NCI-H1694 (cell line): Measurements from ENCODE around the gene CRIP1.
A peak's percentile ranks its signal among the peaks of the same experiment; 100 is the strongest.

ENCODE experiments used
- DNase-seq: peaks from one replicate; lab custom pipeline; 2025; lab: John Stamatoyannopoulos, UW

The CRIP1 gene

GRCh38 chr14:105505101-105505500 is 18.4 kb downstream of the CRIP1 start:
- no peak for DNase-seq

DNA sequence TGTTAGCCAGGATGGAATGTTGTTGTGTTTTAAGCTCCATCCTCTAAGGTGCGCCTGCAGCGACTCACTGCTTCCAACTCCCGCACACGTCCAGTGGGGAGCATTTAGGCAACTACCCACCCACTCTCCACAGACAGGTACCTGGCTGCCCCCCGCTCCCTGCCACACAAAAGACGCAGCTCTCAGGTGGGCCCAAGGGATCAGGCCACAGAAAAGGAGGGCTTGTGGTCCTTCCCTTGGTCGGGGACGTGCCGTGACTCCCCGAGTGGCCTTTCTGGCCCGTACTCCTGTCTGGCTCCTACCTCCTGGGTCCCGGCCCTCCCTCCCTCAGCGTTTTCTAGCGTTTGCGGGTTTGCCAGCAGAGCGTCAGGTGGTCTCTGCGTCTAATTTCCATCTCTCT is 20.6 kb downstream of the CRIP1 start:
- no peak for DNase-seq

- no peak for DNase-seq
These were observed 21.4 kb downstream of the CRIP1 start for GRCh38 chr14:105508069-105508468.

DNA sequence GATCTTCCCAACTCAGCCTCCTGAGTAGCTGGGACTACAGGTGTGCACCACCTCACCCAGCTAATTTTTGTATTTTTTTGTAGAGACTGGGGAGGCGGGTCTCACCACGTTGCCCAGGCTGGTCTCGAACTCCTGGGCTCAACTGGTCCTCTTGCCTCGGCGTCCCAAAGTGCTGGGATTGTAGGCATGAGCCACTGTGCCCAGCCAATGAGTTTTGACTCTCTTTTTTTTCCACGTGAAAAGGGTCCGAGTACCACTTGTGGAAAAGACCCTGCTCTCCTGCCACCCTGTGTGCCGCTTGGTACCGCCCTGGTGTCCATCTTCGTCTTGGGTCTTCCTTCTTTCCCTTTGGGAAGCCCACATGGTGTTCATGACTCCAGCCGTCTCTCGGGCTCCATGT is 21.9 kb downstream of the CRIP1 start:
- no peak for DNase-seq

- no peak for DNase-seq
These were observed 30.4 kb downstream of the CRIP1 start for GRCh38 chr14:105517096-105517495.

DNA sequence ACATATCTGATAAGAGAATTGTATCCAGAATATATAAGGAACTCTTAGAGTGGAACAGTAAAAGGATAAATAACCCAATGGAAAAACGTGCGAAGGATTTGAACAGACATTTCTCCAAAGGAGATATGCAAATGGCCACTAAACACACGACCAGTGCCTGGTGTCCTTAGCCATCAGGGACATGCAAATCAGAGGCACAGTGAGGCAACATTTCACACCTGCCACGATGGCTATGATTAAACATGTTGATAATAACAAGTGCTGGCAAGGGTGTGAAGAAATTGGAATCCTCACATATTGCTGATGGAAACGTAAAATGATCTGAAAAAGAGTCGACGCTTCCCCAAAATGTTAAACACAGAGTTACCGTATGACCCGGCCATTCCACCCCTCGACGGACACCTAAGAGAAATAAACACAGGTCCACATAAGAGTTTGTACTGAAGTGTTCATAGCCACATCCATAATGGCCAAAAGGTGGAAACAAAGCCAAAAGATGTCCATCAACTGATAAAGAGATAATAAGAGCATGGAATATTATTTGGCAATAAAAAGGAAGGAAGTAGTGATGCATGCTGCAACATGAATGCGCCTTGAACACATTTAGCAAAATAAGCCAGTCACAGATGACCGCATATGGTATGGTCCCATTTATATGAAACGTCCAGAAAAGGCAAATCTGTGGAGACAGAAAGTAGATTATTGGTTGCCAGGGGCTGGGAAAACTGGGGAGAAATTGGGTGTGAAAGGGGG is 33.4 kb downstream of the CRIP1 start:
- DNase-seq = no peak

DNA sequence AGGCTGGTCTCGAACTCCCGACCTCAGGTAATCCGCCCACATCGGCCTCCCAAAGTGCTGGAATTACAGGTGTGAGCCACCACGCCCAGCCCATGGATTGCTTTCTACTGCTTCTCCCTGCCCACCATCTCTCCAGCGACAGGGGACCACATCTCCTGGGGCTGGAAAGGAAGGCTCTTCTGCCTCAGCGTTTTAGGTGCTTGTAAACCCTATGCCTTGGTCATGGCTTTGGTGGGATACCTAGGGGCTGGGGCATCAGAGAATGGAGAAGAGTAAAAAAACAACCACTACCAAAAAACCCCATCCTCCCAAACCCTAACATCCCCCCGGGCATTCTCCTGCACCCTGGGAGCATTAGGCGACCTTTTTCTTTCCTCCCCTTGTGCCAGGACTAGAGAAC is 38.6 kb downstream of the CRIP1 start:
- no peak for DNase-seq

GRCh38 chr14:105525861-105526775 is 39.4 kb downstream of the CRIP1 start, which contains the start of gene TMEM121:
TSS of gene TMEM121 (plus strand) at chr14:105526583. CDS start at chr14:105528835, 2,252 bp downstream.
- no peak for DNase-seq

- DNase-seq = no peak
These were observed 40.2 kb downstream of the CRIP1 start for GRCh38 chr14:105526776-105527380.

DNA sequence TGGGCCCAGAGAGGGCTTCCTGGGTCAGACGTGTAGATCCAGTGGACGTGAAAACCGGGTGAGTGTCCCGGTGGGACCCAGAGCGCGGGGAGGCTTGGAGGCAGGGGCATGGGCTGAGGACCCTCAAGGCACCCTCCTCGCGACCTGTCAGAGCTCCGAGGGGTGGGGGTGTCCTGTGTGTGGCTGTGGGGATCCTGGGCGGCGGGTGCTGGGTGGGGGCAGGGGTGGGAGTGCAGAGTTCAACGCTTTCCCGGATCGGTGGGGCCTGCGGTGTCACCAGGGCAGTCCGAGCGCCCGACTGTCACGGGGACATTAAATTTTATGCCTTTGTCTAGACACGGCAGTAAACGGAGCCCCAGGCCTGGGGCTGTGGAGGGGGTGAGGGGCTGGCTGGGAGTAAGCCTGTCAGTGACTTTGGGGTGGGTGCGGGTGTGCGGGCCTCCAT is 40.7 kb downstream of the CRIP1 start:
- no peak for DNase-seq

DNA sequence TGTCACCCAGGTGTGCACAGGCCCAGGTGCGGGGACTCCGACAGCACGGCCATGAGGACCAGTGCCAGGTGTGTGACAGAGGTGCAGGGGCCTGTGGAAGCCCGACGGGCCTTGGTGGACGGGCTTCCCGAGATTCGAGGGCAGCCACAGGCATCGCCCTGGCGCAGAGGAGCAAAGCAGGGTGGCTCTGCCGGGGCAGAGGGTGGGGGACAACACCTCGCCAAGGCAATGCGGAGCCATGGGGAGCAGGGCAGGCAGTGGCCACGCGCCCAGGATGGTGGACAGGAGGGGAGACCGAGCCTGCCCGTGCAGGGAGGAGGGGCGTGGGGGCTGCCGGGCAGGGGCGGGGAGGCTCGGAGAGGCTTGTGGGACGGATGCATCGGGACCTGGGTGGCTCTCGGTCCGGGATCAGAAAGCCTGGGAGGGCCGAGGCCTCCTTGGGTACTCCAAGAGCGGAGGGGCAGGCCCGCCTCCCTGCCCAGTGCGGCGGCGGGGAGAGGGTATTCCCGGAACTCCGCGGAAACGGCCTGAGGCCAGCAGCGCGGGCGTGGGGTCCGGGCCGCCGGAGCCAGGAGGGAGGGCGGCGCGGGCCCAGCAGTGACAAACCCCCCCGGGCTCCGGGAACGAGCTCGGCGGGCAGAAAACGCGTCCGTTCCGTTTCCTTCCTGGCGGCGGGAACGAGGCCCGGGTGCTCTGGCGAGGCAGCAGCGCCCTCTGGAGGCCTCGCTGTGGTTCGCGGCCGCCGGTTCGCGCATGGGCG is 41.3 kb downstream of the CRIP1 start:
- DNase-seq = peak; percentile 71

GRCh38 chr14:105528586-105529318 is 42.1 kb downstream of the CRIP1 start:
- no peak for DNase-seq

GRCh38 chr14:105529319-105529568 is 42.6 kb downstream of the CRIP1 start:
- no peak for DNase-seq

DNA sequence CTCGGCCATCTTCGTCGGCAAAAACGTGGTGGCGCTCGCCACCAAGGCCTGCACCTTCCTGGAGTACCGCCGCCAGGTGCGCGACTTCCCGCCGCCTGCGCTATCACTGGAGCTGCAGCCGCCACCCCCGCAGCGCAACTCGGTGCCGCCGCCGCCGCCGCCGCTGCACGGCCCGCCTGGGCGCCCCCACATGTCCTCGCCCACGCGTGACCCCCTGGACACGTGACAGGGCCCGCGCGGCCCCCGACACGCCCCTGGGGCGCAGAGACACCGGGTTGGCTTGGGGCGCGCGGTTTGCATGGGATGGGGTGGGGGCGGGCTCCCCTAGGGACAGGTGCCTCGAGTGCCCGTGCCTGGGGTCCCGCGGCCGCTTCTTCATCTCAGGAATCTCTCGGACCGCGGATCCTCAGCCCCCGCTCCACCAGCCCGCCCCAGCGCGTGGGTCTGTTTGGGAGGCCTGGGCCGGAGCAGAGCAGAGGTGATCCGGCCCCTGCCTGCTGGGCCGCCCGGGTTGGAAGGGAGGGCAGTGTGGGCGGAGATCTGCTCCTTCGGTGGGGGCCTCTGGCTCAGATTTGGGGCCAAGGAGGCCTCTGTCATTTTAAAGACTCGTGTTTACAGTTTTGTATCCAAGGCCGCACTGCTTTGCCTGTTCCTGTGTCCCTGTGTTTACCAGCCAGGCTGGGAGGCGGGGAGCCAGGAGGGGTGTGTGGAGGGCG is 43.0 kb downstream of the CRIP1 start:
- no peak for DNase-seq

DNA sequence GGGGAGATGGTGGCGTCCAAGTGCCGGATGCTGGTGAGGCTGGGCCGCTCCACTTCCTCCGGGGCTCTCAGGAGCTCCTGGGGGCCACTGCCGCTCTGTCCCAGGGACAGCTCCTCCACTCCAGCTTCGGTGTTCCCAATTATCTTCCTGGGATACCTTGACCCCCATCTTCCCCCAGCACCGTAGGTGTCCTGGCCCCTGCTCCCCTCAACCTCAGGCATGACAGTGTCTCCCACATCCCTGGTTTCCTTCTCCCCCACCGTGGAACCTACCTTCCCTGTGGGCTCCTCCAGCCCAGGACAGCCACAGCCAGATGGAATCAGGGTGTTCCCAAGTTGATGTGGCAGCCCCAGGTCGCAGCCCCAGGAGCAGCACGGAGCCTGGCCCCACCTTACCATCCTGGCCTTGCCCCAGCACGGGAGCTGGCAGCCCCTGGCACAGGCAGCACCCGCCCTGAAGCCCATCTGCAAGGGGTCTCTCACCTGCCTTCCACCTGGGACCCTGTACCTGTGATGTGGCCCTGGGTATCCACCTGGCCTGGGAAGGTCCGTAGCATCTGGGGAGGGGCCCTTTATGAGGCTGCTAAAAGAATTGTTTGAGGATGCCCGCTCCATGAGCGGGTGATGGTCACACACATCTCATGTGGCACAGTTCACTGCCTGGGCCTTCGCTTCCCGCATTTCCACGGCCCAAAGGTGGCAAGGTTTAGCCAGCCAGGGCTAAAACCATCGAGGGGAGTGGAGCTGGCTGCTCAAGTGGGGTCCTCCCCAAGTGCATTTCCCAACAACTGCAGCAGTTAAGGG is 43.8 kb downstream of the CRIP1 start:
- DNase-seq = no peak

DNA sequence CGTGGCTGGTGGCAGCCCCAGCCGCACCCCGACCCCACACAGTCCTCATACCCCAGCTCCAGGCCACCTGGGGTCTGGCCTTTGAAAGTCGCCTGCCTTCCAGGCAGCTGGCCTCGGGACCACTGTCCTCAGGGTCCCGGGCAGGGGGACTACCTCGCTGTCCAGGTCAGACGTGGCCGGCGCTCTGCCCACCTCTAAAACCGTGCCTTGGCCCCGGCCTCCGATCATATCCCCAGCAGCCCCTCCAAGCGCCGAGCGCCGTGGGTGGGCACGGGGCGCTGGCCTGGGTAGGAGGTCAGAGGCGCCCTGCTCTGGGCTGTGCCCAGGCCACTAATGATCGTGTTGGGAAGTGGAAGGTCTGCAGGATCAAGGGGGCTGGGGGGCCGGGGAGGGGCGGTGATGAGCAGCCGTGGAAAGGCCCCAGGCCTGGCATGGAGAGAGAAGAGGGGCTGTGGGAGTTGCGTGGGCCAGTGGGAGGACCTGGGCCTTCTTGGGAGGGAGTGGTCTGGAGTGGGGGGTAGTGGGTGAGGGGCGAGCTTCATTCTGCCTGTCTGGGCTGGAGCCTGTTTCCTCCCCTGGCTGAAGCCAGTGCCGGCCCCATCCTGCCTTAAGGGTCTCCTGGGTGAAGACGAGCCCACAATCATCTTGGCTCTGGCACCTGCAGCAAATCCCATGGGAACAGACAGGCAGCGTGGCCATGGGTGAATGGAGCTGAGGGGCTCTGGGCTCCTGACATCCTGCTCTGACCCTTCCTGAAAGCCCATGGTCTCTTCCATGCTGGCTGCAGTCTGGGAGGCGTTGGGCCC is 44.6 kb downstream of the CRIP1 start:
- DNase-seq = no peak

DNA sequence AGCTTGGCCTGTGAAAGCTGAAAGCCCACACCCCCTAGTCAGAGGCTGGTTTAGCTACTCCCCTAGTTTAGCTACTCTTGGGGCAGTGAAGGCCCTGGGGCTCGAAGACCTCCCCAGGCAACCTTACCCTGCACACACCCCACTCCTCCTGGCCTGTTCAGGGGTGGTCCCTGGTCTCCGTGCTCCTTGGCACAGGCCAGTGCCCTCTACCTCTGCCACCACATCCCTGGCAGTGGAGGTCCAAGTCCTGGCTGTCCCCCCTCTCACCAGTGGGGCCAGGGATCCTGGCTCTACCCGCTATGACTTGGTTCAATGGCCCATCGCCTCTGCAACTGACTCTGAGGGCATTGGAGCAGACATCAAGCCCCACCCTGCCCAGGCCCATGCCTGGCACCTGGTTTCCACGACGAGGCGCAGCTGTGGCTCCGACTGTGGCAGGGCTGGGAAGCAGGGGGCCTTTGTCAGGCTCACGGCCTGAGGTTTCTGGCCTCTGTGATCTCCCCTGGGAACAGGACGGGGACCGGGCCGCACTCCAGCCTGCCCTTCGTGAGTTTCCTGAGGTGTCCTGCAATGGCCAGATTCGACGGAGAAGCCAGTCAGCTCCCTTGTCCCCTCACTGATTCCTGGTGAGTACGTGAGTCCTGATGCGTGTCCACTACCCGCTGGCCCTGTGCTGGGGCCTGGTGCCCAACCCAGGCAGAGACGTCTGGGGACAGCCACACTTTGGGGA is 45.4 kb downstream of the CRIP1 start:
- DNase-seq = no peak

DNA sequence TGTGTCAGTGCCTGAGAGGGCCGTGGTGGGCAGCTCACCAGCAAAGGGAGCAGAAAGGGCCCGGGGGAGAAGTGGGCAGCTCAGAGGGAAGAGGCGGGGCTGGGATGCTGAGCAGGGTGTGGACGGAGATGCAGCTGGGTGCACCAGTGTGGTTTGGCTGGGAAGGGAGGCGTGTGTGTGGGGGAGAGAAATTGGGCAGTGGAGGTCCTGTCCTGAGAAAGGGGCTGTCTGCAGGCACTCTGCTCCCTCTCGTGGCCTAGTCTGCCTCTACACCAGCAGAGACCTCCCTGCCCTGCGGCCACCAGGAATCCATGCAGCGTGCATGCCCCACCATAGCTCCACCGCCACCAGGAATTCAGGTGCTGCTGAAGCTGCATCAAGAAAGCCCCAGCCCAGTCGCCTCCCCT is 46.1 kb downstream of the CRIP1 start:
- no peak for DNase-seq
